OCI-LY3 (cell line): ENCODE results near the gene GORASP1.

Experiments
- H2AFZ ChIP-seq: fragments of 200-600, 300-600 bp; shearing (Covaris generic); 2 replicates; pipeline ENCODE4 v1.6.0; 2014; ENCODE audit warnings: antibody characterized with exemption, low read depth, low read length
- H3K27ac ChIP-seq: fragments of 200-600, 300-600 bp; sonication (generic); 2 replicates; pipeline ENCODE4 v1.5.1; 2014; ENCODE audit warnings: mild to moderate bottlenecking, low read length, moderate library complexity, mixed read lengths
- H3K27me3 ChIP-seq: fragments of 200-600, 300-600 bp; sonication (generic); 2 replicates; pipeline ENCODE4 v1.6.1; 2014; ENCODE audit warnings: low read depth, low read length, mixed read lengths
- H3K36me3 ChIP-seq: fragments of 200-600, 300-600 bp; sonication (generic); replicated peaks from 2 replicates; pipeline ENCODE3; 2014; ENCODE audit warnings: low read depth, low read length, mixed read lengths
- H3K4me1 ChIP-seq: fragments of 300-600, 200-600 bp; sonication (generic); 2 replicates; pipeline ENCODE4 v1.6.1; 2014; ENCODE audit warnings: low read length, mixed read lengths
- H3K4me2 ChIP-seq: fragments of 200-600, 300-600 bp; sonication (generic); 2 replicates; pipeline ENCODE4 v1.6.1; 2014; ENCODE audit warnings: low read length, mixed read lengths
- H3K4me3 ChIP-seq: fragments of 300-600, 200-600 bp; sonication (generic); 2 replicates; pipeline ENCODE4 v1.5.1; 2014; ENCODE audit warnings: antibody characterized with exemption, mild to moderate bottlenecking, low read length, moderate library complexity
- H3K79me2 ChIP-seq: fragments of 300-600, 200-600 bp; shearing (Covaris generic); 2 replicates; pipeline ENCODE4 v1.6.1; 2014; ENCODE audit warnings: mild to moderate bottlenecking, low read length, mixed read lengths
- H3K9ac ChIP-seq: fragments of 300-600, 200-600 bp; shearing (Covaris generic); 2 replicates; pipeline ENCODE4 v1.6.0; 2014; ENCODE audit warnings: mild to moderate bottlenecking, low read length, moderate library complexity
- H3K9me3 ChIP-seq: fragments of 200-600, 300-600 bp; shearing (Covaris generic); 2 replicates; pipeline ENCODE4 v1.6.1; 2014; ENCODE audit warnings: low read length, mixed read lengths; ENCODE audit not compliant: insufficient read depth
- H4K20me1 ChIP-seq: fragments of 200-600, 300-600 bp; sonication (generic); 2 replicates; pipeline ENCODE4 v1.6.1; 2016; ENCODE audit warnings: low read length, mixed read lengths; ENCODE audit not compliant: insufficient read depth
- CTCF ChIP-seq: fragments of 200-600, 300-600 bp; sonication (generic); IDR thresholded peaks from 2 replicates; pipeline ENCODE4 v1.5.1; 2014; ENCODE audit warnings: antibody characterized with exemption, low read length, low read depth
- EZH2phosphoT487 ChIP-seq: fragments of 200-600 bp; shearing (Covaris generic); IDR thresholded peaks from 2 replicates; pipeline ENCODE4 v1.6.1; 2018; ENCODE audit warnings: antibody characterized with exemption, mixed run types, low read depth

The GORASP1 gene

GRCh38 chr3:39127908-39128304, 20.5 kb upstream of the GORASP1 start:
- H3K4me3 ChIP-seq, result no peak overlapping the region
- peaks cover 24% of the 10 kb centered on the region for H3K4me1 ChIP-seq
- H4K20me1 ChIP-seq, result no peaks in the 10 kb centered on the region
- no peak overlapping the region for H3K4me2 ChIP-seq
- no peak for TF ChIP-seq CTCF
- TF ChIP-seq EZH2phosphoT487, result no peak
- H3K9ac ChIP-seq, result no peak overlapping the region
- no peaks in the 10 kb centered on the region for H3K79me2 ChIP-seq
- no peak overlapping the region for H3K27ac ChIP-seq
- H3K27me3 ChIP-seq, result 0 out of 2 replicates have a peak, but pooled peaks cover 4% of the 10 kb centered on the region
- no peak overlapping the region for H2AFZ ChIP-seq
- no peaks in the 10 kb centered on the region for H3K36me3 ChIP-seq
- no peaks in the 10 kb centered on the region for H3K9me3 ChIP-seq

- TF ChIP-seq CTCF (no peak), EZH2phosphoT487 (no peak)
- H4K20me1 ChIP-seq, result no peaks in the 10 kb centered on the region
- H3K36me3 ChIP-seq, result no peaks in the 10 kb centered on the region
- 0 out of 2 replicates have a peak, but pooled peaks cover 4% of the 10 kb centered on the region for H3K27me3 ChIP-seq
- no peak overlapping the region for H2AFZ ChIP-seq
- H3K79me2 ChIP-seq, result no peaks in the 10 kb centered on the region
- H3K9me3 ChIP-seq, result no peaks in the 10 kb centered on the region
- H3K9ac ChIP-seq, result no peak overlapping the region
- H3K4me2 ChIP-seq, result peak overlapping the region; percentile 69
- no peak overlapping the region for H3K27ac ChIP-seq
- peak overlapping the region; percentile 22; the same call in 1 of the 2 replicates for H3K4me3 ChIP-seq
- H3K4me1 ChIP-seq, result peaks cover 30% of the 10 kb centered on the region
Measured at GRCh38 chr3:39127269-39127907, 20.0 kb upstream of the GORASP1 start.

- peaks cover 31% of the 10 kb centered on the region for H3K4me1 ChIP-seq
Measured at GRCh38 chr3:39126532-39127071, 19.2 kb upstream of the GORASP1 start.

More at GRCh38 chr3:39126532-39127071, 19.2 kb upstream of the GORASP1 start:
- TF ChIP-seq CTCF (peak; percentile 91), EZH2phosphoT487 (no peak)
- Histone ChIP-seq H3K27me3 (0 out of 2 replicates have a peak, but pooled peaks cover 4% of the 10 kb centered on the region), H3K4me2 (peak overlapping the region; percentile 69), H3K9ac (no peak overlapping the region), H2AFZ (no peak overlapping the region), H3K9me3 (no peaks in the 10 kb centered on the region), H4K20me1 (no peaks in the 10 kb centered on the region), H3K36me3 (no peaks in the 10 kb centered on the region), H3K4me3 (peak overlapping the region; percentile 22), H3K27ac (no peak overlapping the region), H3K79me2 (no peaks in the 10 kb centered on the region)
